Body of pancreas (tissue), 4 donors: ENCODE results near the gene TMEM178B.

ENCODE experiments used
- CTCF ChIP-seq, 7 experiments: fragments of 450-650 bp in 4 of 7; fragments of 200-600 bp in 3 of 7; sonication (generic) in 3 of 7; IDR thresholded peaks; one replicate each; pipeline ENCODE4 v1.5.1; 2016 to 2019; ENCODE audit warnings: antibody characterized with exemption in 7 of 7
- POLR2A ChIP-seq, 3 donors: fragments of 450-650 bp; IDR thresholded peaks; one replicate each; pipeline ENCODE4 v1.6.1; 2016; ENCODE audit warnings: antibody characterized with exemption in 3 of 3, mild to moderate bottlenecking in 2 of 3

DNA sequence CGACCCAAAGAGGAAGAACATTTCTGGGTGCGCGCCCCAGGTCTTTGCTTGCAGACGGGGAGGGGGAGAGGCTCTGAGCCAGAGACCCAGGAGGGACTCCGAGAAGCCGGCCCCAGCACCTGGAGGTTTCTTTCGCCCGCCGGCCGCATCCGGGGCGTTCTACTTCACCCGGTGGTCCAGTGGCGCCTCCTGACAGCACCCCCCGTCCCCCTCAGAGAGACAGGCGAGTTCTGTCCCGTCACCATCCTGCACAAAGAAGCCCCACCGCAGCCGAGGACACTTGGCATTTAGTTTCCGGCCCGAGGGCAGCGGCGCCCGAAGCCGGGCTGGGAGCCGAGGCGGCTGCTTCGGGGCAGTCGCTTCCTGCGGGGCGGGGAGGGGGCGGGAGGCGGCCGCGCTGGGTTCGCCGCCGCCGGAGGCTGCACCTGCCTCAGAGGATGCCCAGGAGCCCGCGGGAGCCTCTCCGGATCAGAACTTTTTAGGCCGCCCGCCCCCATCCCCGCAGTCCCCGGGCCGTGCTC, at the start of gene TMEM178B:
- TF ChIP-seq CTCF (IDR thresholded peaks at IDR 0.05) (no peak), POLR2A (IDR thresholded peaks at IDR 0.05) (no peak)
